B cell (primary cell): ENCODE results near the gene ATG3.

ENCODE experiments used
- CTCF ChIP-seq: fragments of 200-600 bp; IDR thresholded peaks from one replicate; pipeline ENCODE4 v1.8.0; 2022; ENCODE audit warnings: antibody characterized with exemption, mild to moderate bottlenecking
- EZH2 ChIP-seq: IDR thresholded peaks from 2 replicates; pipeline ENCODE4 v1.6.1; 2012; ENCODE audit warnings: borderline replicate concordance, low read depth, mild to moderate bottlenecking, moderate library complexity, low read length; ENCODE audit not compliant: insufficient read depth, poor library complexity, severe bottlenecking

GRCh38 chr3:112561734-112562529 is at the start of gene ATG3, which contains the start of gene SLC35A5:
- TF ChIP-seq EZH2 (no peak), CTCF (no peak)
